Glomerular endothelial cell (primary cell): ENCODE data around the gene BTBD1. TPM values are rescaled to one million over a fixed set of nuclear protein-coding genes. Genes with fewer than 3 reads are reported as not detected.
A peak's percentile ranks its signal among the peaks of the same experiment; 100 is the strongest.

Experiments
- DNase-seq: peaks from one replicate; pipeline ENCODE4 v3.0.0-alpha.2; 2011; ENCODE audit warnings: low read depth, low spot score; ENCODE audit errors: extremely low read depth
- total RNA-seq: library from RNA; depleted of rRNA; stranded (reverse); fragments of >200 nt; gene quantifications from 2 replicates; pipeline ENCODE4 v1.2.3, GENCODE V29; 2015

The BTBD1 gene
- total RNA-seq: 94.9 and 111 TPM in 2 replicates

GRCh38 chr15:83066734-83067637 lies at the start of gene BTBD1:
BTBD1 (minus strand) TSS chr15:83067252; CDS start chr15:83067151, 101 bp downstream.
- DNase-seq: peak; percentile 42

- DNase-seq: no peak
These were observed 48.9 kb upstream of the BTBD1 start for GRCh38 chr15:83115831-83116565.

GRCh38 chr15:83115410-83115809 lies 48.4 kb upstream of the BTBD1 start:
- no peak for DNase-seq

- no peak for DNase-seq
These were observed 47.8 kb upstream of the BTBD1 start for GRCh38 chr15:83114856-83115255.

GRCh38 chr15:83113881-83114674 lies 47.0 kb upstream of the BTBD1 start:
- DNase-seq: no peak

GRCh38 chr15:83112956-83113299 lies 45.9 kb upstream of the BTBD1 start:
- no peak for DNase-seq

- DNase-seq: peak; percentile 80
These were observed 45.3 kb upstream of the BTBD1 start for GRCh38 chr15:83112233-83112955.

GRCh38 chr15:83111149-83111548 lies 44.1 kb upstream of the BTBD1 start:
- no peak for DNase-seq

- DNase-seq: no peak
These were observed 43.3 kb upstream of the BTBD1 start for GRCh38 chr15:83110381-83110780.

GRCh38 chr15:83109532-83109931 lies 42.5 kb upstream of the BTBD1 start:
- no peak for DNase-seq

GRCh38 chr15:83108266-83109219 lies 41.5 kb upstream of the BTBD1 start:
- peak; percentile 60 for DNase-seq

GRCh38 chr15:83107841-83108181 lies 40.8 kb upstream of the BTBD1 start:
- DNase-seq: no peak

- no peak for DNase-seq
These were observed 40.2 kb upstream of the BTBD1 start, which contains the start of gene TM6SF1 for GRCh38 chr15:83106994-83107840. TM6SF1 (plus strand) TSS chr15:83107645; CDS start chr15:83107681, 36 bp downstream.

- DNase-seq: no peak
These were observed 38.4 kb upstream of the BTBD1 start for GRCh38 chr15:83105440-83105839.

GRCh38 chr15:83104141-83104540 lies 37.1 kb upstream of the BTBD1 start:
- DNase-seq: no peak

- no peak for DNase-seq
These were observed 35.3 kb upstream of the BTBD1 start for GRCh38 chr15:83102346-83102745.

GRCh38 chr15:83100097-83100646 lies 33.1 kb upstream of the BTBD1 start:
- DNase-seq: no peak

GRCh38 chr15:83099290-83099689 lies 32.2 kb upstream of the BTBD1 start:
- DNase-seq: no peak
